ENCODE results near the gene PCMTD2. TPM values are rescaled to one million over a fixed set of nuclear protein-coding genes. Genes with fewer than 3 reads are reported as not detected.

The PCMTD2 gene
- total and polyA plus RNA-seq, 2 experiments from 2014 or later, result 37.7 to 79.2 TPM

GRCh38 chr20:64276817-64277216 is 21.3 kb downstream of the PCMTD2 start:
- no peaks in the 10 kb centered on the region for H3K27me3 ChIP-seq
- H3K4me2 ChIP-seq, result no peak overlapping the region
- H3K9me3 ChIP-seq (ENCODE audit: low read depth), result no peaks in the 10 kb centered on the region
- H3K4me3 ChIP-seq, result no peak overlapping the region
- no peaks in the 10 kb centered on the region for H4K20me1 ChIP-seq (ENCODE audit: insufficient read depth, poor library complexity, severe bottlenecking)
- H3K36me3 ChIP-seq (replicated peaks; ENCODE audit: insufficient read depth, low read depth), result no peaks in the 10 kb centered on the region
- H3K4me1 ChIP-seq (ENCODE audit: insufficient read depth), result no peaks in the 10 kb centered on the region
- H3K27ac ChIP-seq, result no peak overlapping the region
- no peaks in the 10 kb centered on the region for H3K9me2 ChIP-seq (replicated peaks; ENCODE audit: insufficient read depth)
- H3K79me2 ChIP-seq, result no peaks in the 10 kb centered on the region
- no peak for DNase-seq (ENCODE audit: low spot score)
- 95% methylated on average over 7 of the region's 7 CpGs for WGBS (ENCODE audit: low lambda C conversion rate, missing lambda C conversion rate)
- TF ChIP-seq EZH2phosphoT487 (IDR thresholded peaks at IDR 0.05; ENCODE audit: low read depth, severe bottlenecking, unreplicated experiment), result no peak
- no peak for TF ChIP-seq CTCF (IDR thresholded peaks at IDR 0.05; ENCODE audit: poor library complexity)
- TF ChIP-seq EZH2 (IDR thresholded peaks at IDR 0.05; ENCODE audit: borderline replicate concordance), result no peak
- no peak overlapping the region for H2AFZ ChIP-seq

- Histone ChIP-seq H3K79me2 (no peaks in the 10 kb centered on the region), H3K27me3 (no peaks in the 10 kb centered on the region), H3K36me3 (replicated peaks; ENCODE audit: insufficient read depth, low read depth) (no peaks in the 10 kb centered on the region), H3K4me3 (no peak overlapping the region), H3K4me2 (no peak overlapping the region), H3K27ac (no peak overlapping the region), H3K9me3 (ENCODE audit: low read depth) (no peaks in the 10 kb centered on the region), H3K4me1 (ENCODE audit: insufficient read depth) (no peaks in the 10 kb centered on the region), H3K9me2 (replicated peaks; ENCODE audit: insufficient read depth) (no peaks in the 10 kb centered on the region), H2AFZ (no peak overlapping the region), H4K20me1 (ENCODE audit: insufficient read depth, poor library complexity, severe bottlenecking) (no peaks in the 10 kb centered on the region)
- WGBS (ENCODE audit: low lambda C conversion rate, missing lambda C conversion rate), result 90% methylated on average over 9 of the region's 10 CpGs
- TF ChIP-seq CTCF (IDR thresholded peaks at IDR 0.05; ENCODE audit: poor library complexity) (no peak), EZH2 (IDR thresholded peaks at IDR 0.05; ENCODE audit: borderline replicate concordance) (no peak), EZH2phosphoT487 (IDR thresholded peaks at IDR 0.05; ENCODE audit: low read depth, severe bottlenecking, unreplicated experiment) (no peak)
- no peak for DNase-seq (ENCODE audit: low spot score)
Measured at GRCh38 chr20:64277571-64278316, 22.2 kb downstream of the PCMTD2 start.

GRCh38 chr20:64278317-64278681 is 22.8 kb downstream of the PCMTD2 start:
- no peak overlapping the region for H3K4me3 ChIP-seq
- H3K9me2 ChIP-seq (replicated peaks; ENCODE audit: insufficient read depth), result no peaks in the 10 kb centered on the region
- DNase-seq (ENCODE audit: low spot score), result no peak
- TF ChIP-seq CTCF (IDR thresholded peaks at IDR 0.05; ENCODE audit: poor library complexity) (no peak), EZH2phosphoT487 (IDR thresholded peaks at IDR 0.05; ENCODE audit: low read depth, severe bottlenecking, unreplicated experiment) (no peak)
- H3K27ac ChIP-seq, result no peak overlapping the region
- no peaks in the 10 kb centered on the region for H3K9me3 ChIP-seq (ENCODE audit: low read depth)
- H2AFZ ChIP-seq, result no peak overlapping the region
- no peaks in the 10 kb centered on the region for H3K36me3 ChIP-seq (replicated peaks; ENCODE audit: insufficient read depth, low read depth)
- no peaks in the 10 kb centered on the region for H3K27me3 ChIP-seq
- no peaks in the 10 kb centered on the region for H3K79me2 ChIP-seq
- H4K20me1 ChIP-seq (ENCODE audit: insufficient read depth, poor library complexity, severe bottlenecking), result no peaks in the 10 kb centered on the region
- H3K4me1 ChIP-seq (ENCODE audit: insufficient read depth), result no peaks in the 10 kb centered on the region
- no peak overlapping the region for H3K4me2 ChIP-seq
- WGBS (ENCODE audit: low lambda C conversion rate, missing lambda C conversion rate), result 80% methylated on average over 4 of the region's 4 CpGs

Data from hepatocyte (in vitro differentiated cells).